BLaER1 treated with 17β-estradiol and CSF1 and Interleukin-3, amounts not matched to agents 10 nM and 100 nM (cell line): Measurements from ENCODE around the gene TIMM17A.
A peak's percentile ranks its signal among the peaks of the same experiment; 100 is the strongest.
"Not testable (repeated sequence)": the region's sequence is repeated elsewhere in the genome, so short reads cannot be mapped to it uniquely, and the experiment has no call there.

Source experiments
- H3K27ac ChIP-seq, 11 experiments: shearing (Covaris generic); formaldehyde crosslinking; 2 replicates each; pipeline ENCODE4 v1.8.1; 2022
- H3K27me3 ChIP-seq, 11 experiments: shearing (Covaris generic); formaldehyde crosslinking; 2 replicates each; pipeline ENCODE4 v1.8.1; 2022
- H3K36me3 ChIP-seq, 11 experiments: shearing (Covaris generic); formaldehyde crosslinking; 2 replicates each; pipeline ENCODE4 v1.8.1; 2022
- H3K4me1 ChIP-seq, 10 experiments: shearing (Covaris generic); formaldehyde crosslinking; 2 replicates each; pipeline ENCODE4 v1.8.1; 2022
- H3K4me2 ChIP-seq, 11 experiments: shearing (Covaris generic); formaldehyde crosslinking; 2 replicates each; pipeline ENCODE4 v1.8.1; 2022
- H3K4me3 ChIP-seq, 10 experiments: shearing (Covaris generic); formaldehyde crosslinking; 2 replicates each; pipeline ENCODE4 v1.8.1; 2022
- H3K9ac ChIP-seq, 11 experiments: shearing (Covaris generic); formaldehyde crosslinking; 2 replicates each; pipeline ENCODE4 v1.8.1; 2022
- H3K9me3 ChIP-seq, 11 experiments: shearing (Covaris generic); formaldehyde crosslinking; replicated peaks in 1 of 11; 2 replicates each; pipeline ENCODE4 v1.8.1; 2022
- H4K20me1 ChIP-seq, 11 experiments: shearing (Covaris generic); formaldehyde crosslinking; 2 replicates each; pipeline ENCODE4 v1.8.1; 2022
- Cebpa-rat ChIP-seq, 11 experiments: shearing (Covaris generic); IDR thresholded peaks; 2 replicates each; pipeline ENCODE4 v1.8.1; 2022

TIMM17A gene

DNA sequence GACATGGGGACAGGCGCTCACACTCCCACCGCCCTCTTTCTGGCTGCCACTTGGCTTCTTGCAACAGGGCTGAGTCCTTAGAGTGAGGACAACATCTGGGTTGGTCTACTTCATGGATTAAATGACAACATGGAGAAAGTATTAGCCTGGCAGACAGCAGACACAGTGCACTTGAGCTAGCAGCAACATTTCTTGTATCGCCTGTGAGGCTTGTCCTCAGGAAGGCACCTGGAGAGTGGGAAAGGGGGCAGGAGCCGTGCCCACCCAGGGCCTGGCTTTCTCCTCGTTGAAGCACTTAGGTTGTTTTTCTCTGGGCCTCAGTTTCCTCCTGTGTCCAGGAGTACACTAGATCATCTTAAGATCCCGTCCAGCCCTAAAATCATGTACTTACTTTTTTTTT lies 58.8 kb downstream of the TIMM17A start:
- Histone ChIP-seq H3K4me3 (no peak overlapping the region), H3K9ac (no peak overlapping the region), H3K4me1 (peaks cover 0 to 18% (median 11%) of the 10 kb centered on the region in 10 experiments; a peak in 17 of 20 replicates), H3K9me3 (no peaks in the 10 kb centered on the region), H3K4me2 (no peak overlapping the region), H3K36me3 (no peaks in the 10 kb centered on the region), H3K27me3 (no peaks in the 10 kb centered on the region), H4K20me1 (peaks cover 0 to 13% (median 0%) of the 10 kb centered on the region in 11 experiments; a peak in 4 of 22 replicates), H3K27ac (no peak overlapping the region)
- TF ChIP-seq Cebpa-rat (IDR thresholded peaks at IDR 0.05): no peak

DNA sequence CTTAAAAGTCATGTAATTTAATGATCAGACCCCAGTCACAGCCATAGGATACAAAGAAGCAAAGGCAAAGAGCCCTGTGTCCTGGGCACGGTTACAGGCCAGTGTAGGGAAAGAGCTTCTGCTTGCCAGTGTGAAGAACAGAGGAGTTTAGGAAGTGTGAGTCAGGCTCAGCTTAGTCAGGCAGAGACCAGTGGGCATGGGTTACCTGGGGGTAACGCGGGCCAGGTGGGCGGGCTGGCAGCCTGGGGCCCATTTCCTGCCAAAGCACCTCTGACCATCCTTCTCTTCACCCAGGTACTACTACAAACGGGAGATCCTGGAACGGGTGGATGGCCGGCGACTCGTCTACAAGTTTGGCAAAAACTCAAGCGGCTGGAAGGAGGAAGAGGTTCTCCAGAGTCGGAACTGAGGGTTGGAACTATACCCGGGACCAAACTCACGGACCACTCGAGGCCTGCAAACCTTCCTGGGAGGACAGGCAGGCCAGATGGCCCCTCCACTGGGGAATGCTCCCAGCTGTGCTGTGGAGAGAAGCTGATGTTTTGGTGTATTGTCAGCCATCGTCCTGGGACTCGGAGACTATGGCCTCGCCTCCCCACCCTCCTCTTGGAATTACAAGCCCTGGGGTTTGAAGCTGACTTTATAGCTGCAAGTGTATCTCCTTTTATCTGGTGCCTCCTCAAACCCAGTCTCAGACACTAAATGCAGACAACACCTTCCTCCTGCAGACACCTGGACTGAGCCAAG lies 59.8 kb downstream of the TIMM17A start:
- 0 out of 22 replicates have a peak, but pooled peaks cover 0 to 4% (median 0%) of the 10 kb centered on the region in 11 experiments for H4K20me1 ChIP-seq
- peaks cover 0 to 20% (median 13%) of the 10 kb centered on the region in 10 experiments; a peak in 17 of 20 replicates for H3K4me1 ChIP-seq
- no peaks in the 10 kb centered on the region for H3K27me3 ChIP-seq
- no peak overlapping the region for H3K4me2 ChIP-seq
- H3K27ac ChIP-seq: no peak overlapping the region
- no peaks in the 10 kb centered on the region for H3K36me3 ChIP-seq
- H3K9me3 ChIP-seq: no peaks in the 10 kb centered on the region
- no peak for TF ChIP-seq Cebpa-rat (IDR thresholded peaks at IDR 0.05)
- H3K9ac ChIP-seq: no peak overlapping the region
- no peak overlapping the region for H3K4me3 ChIP-seq

DNA sequence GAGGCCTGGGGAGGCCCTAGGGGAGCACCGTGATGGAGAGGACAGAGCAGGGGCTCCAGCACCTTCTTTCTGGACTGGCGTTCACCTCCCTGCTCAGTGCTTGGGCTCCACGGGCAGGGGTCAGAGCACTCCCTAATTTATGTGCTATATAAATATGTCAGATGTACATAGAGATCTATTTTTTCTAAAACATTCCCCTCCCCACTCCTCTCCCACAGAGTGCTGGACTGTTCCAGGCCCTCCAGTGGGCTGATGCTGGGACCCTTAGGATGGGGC lies 60.3 kb downstream of the TIMM17A start:
- H3K4me1 ChIP-seq: peaks cover 0 to 20% (median 13%) of the 10 kb centered on the region in 10 experiments; a peak in 17 of 20 replicates
- H3K9ac ChIP-seq: no peak overlapping the region
- no peak overlapping the region for H3K4me2 ChIP-seq
- H3K27me3 ChIP-seq: no peaks in the 10 kb centered on the region
- no peaks in the 10 kb centered on the region for H4K20me1 ChIP-seq
- H3K9me3 ChIP-seq: no peaks in the 10 kb centered on the region
- H3K27ac ChIP-seq: no peak overlapping the region
- no peaks in the 10 kb centered on the region for H3K36me3 ChIP-seq
- TF ChIP-seq Cebpa-rat (IDR thresholded peaks at IDR 0.05): no peak
- H3K4me3 ChIP-seq: no peak overlapping the region

DNA sequence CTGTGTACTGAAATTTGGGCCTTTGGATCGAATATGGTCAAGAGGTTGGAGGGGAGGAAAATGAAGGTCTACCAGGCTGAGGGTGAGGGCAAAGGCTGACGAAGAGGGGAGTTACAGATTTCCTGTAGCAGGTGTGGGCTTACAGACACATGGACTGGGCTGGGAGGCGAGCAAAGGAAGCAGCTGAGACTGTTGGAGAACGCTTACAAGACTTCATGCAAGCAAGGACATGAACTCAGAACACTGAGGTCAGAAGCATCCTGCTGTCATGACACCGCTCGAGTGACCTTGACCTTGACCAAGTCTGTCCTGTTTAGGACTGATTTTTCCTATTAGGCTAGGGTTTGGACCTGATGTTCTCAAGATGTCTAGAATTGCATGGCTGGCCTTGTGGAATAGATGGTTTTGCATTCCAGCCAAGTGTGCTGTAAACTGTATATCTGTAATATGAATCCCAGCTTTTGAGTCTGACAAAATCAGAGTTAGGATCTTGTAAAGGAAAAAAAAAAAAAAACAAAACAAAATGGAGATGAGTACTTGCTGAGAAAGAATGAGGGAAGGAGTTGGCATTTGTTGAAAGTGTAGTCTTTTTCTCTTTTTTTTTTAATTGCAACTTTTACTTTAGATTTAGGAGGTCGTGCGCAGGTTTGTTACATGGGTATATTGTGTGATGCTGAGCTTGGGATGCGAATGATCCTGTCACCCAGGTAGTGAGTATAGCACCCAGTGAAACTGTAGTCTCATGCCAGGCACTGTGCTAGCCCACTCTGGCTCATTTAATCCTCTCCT lies 60.9 kb downstream of the TIMM17A start:
- peaks cover 0 to 20% (median 13%) of the 10 kb centered on the region in 10 experiments; a peak in 17 of 20 replicates for H3K4me1 ChIP-seq
- no peak overlapping the region for H3K4me3 ChIP-seq
- H3K27me3 ChIP-seq: no peaks in the 10 kb centered on the region
- H4K20me1 ChIP-seq: no peaks in the 10 kb centered on the region
- H3K27ac ChIP-seq: no peak overlapping the region
- H3K4me2 ChIP-seq: no peak overlapping the region
- H3K36me3 ChIP-seq: no peaks in the 10 kb centered on the region
- H3K9me3 ChIP-seq: no peaks in the 10 kb centered on the region
- TF ChIP-seq Cebpa-rat (IDR thresholded peaks at IDR 0.05): no peak
- H3K9ac ChIP-seq: no peak overlapping the region

DNA sequence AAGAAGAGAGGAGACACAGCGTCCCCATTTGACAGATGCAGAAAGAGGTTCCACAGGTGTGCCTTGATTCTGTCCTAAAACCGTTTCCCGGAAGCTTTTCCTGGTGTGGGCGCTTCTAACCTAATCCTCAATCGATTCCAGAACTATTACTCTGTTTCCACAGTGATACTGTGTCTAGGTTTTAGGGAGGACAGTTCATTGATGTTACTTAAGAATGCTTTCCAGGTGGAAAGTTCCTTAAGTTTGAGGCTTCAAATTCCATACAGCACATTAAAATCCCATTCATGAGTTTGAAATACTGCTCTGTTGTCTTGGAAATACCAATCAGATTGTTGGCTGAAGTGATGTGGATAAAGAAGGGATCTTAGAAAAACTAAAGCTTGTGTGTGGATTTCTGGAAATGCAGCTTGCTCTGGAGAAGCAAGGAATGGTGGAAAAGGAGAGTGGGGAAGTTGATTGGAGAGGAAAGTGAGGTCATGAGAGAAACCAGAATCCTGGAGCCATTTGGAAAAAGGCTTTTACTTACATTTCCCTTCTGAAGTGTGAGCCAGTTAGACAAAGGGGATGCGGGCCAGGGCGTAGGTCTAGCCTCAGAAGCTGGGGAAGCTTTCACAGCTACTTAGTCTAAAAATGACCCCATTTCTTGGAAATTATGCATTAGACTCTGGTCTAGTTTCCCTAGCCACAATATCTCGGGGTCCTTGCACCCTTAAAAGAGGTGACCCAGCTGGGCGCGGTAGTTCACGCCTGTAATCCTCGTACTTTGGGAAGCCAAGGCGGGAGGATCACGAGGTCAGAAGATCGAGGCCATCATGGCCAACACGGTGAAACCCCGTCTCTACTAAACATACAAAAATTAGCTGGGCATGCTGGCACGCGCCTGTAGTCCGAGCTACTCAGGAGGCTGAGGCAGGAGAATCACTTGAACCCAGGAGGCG lies 61.8 kb downstream of the TIMM17A start:
- no peaks in the 10 kb centered on the region for H3K36me3 ChIP-seq
- H3K4me1 ChIP-seq: peaks cover 0 to 17% (median 13%) of the 10 kb centered on the region in 10 experiments; a peak in 17 of 20 replicates
- no peaks in the 10 kb centered on the region for H3K27me3 ChIP-seq
- no peak overlapping the region for H3K9ac ChIP-seq
- H4K20me1 ChIP-seq: no peaks in the 10 kb centered on the region
- TF ChIP-seq Cebpa-rat (IDR thresholded peaks at IDR 0.05): no peak
- no peaks in the 10 kb centered on the region for H3K9me3 ChIP-seq
- no peak overlapping the region for H3K4me3 ChIP-seq
- no peak overlapping the region for H3K4me2 ChIP-seq
- H3K27ac ChIP-seq: no peak overlapping the region

DNA sequence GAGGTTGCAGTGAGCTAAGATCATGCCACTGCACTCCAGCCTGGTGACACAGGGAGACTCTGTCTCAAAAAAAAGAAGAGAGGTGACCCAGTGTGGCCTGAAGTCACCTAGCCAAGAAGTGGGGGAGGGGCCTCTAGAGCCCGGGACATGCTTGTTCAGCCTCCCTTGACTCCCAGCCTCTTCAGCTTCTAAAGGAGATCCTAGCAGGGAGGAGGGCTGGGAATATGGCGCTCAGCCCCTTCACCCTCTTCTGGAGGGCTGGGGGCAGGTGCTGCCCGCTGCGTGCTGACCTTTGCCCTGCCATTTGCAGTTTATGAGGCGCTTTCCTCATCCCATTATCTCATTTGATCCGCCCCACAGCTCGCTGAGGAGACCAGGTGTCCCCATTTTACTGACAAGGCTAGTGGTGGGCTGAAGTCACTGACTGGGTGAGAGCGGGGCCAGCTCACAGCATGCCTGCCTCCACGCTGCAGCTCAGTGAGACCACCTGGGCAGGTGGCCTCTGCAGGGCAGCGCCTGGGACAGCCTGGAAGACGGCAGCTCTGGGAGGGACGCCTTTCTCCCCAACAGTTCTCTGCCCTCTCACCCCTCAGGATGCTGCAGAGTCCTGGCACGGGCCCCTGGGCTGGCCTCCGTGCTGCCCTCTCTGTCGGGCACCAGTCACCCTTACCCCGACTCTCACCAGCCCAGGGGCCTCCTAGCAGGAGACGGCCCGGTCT lies 62.6 kb downstream of the TIMM17A start:
- Histone ChIP-seq H3K36me3 (no peaks in the 10 kb centered on the region), H3K4me1 (peaks cover 0 to 15% (median 13%) of the 10 kb centered on the region in 10 experiments; a peak in 17 of 20 replicates), H3K9ac (peak overlapping the region in 1 of 11 experiments; percentile 16; a peak in 1 of 22 replicates), H3K4me3 (no peak overlapping the region), H3K27ac (no peak overlapping the region), H3K4me2 (peak overlapping the region in 9 of 11 experiments; percentile 14 to 55 (median 34); a peak in 13 of 22 replicates), H3K9me3 (no peaks in the 10 kb centered on the region), H3K27me3 (no peaks in the 10 kb centered on the region), H4K20me1 (no peaks in the 10 kb centered on the region)
- TF ChIP-seq Cebpa-rat (IDR thresholded peaks at IDR 0.05): no peak

DNA sequence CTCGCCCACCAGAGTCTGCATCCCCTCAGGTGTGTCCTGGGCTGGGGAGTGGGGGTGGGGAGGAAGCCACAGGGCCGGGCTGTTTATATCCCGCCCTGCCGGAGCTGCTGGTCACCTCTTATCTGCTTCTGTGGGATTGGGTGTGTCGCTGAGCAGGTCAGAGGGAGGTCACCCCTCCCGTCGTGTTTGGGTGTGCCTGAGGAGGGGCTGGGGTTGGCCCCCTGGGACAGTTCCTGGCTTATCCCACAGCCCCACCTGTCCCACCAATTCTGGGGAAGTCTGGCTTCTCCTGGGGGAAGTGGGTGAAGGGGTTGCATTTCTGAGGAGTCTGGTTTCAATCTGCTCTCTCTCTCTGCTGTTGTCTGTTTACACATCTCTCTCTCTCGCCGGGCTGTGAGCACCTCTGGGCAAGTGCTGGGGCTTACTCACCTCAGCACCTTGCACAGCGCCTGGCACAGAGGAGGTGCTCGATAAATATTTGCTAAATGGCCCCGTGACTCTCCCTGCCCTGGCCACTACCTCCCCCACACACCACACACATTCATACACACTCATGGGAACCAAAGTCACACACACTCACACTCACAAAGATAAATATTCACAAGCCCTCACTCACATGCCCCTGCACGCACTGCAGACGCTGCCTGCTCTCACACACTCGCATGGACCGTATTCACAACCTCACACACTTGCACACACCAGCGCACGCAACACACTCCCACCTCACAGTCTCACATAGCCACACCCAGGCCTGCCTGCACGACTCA lies 63.3 kb downstream of the TIMM17A start:
- Histone ChIP-seq H3K27ac (no peak overlapping the region), H3K4me3 (no peak overlapping the region), H3K9ac (peak overlapping the region in 1 of 11 experiments; percentile 16; a peak in 2 of 22 replicates)

DNA sequence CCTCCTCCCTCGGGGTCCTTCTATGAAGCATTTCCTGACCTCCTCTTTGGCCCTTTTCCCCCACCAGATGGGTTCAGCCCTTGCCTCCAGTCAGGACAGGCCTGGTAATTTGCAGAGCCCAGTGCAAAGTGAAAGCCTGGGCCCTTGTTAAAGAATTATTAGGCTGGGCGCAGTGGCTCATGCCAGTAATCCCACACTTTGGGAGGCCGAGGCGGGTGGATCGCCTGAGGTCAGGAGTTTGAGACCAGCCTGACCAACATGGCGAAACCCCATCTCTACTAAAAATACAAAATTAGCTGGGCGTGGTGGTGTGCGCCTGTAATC lies 63.9 kb downstream of the TIMM17A start:
- H3K27me3 ChIP-seq, H4K20me1 ChIP-seq, H3K9ac ChIP-seq, H3K36me3 ChIP-seq, H3K27ac ChIP-seq, H3K9me3 ChIP-seq, H3K4me3 ChIP-seq: not testable (repeated sequence)
- Histone ChIP-seq H3K4me1 (peaks cover 0 to 15% (median 13%) of the 10 kb centered on the region in 10 experiments; a peak in 17 of 20 replicates), H3K4me2 (peak overlapping the region in 10 of 11 experiments; percentile 14 to 55 (median 38); a peak in 15 of 22 replicates)

More for the DNA sequence above, 63.3 kb downstream of the TIMM17A start:
- no peaks in the 10 kb centered on the region for H3K9me3 ChIP-seq
- H3K27me3 ChIP-seq: no peaks in the 10 kb centered on the region
- H3K4me2 ChIP-seq: peak overlapping the region in 10 of 11 experiments; percentile 14 to 55 (median 38); a peak in 19 of 22 replicates
- peaks cover 0 to 15% (median 13%) of the 10 kb centered on the region in 10 experiments; a peak in 17 of 20 replicates for H3K4me1 ChIP-seq
- no peaks in the 10 kb centered on the region for H4K20me1 ChIP-seq
- no peak for TF ChIP-seq Cebpa-rat (IDR thresholded peaks at IDR 0.05)
- H3K36me3 ChIP-seq: no peaks in the 10 kb centered on the region
